Measurements from ENCODE around the gene GP2. TPM values are rescaled to one million over a fixed set of nuclear protein-coding genes. Genes with fewer than 3 reads are reported as not detected.

GP2 gene
- total RNA-seq, 1 donor from 2014 or later, result not detected

DNA sequence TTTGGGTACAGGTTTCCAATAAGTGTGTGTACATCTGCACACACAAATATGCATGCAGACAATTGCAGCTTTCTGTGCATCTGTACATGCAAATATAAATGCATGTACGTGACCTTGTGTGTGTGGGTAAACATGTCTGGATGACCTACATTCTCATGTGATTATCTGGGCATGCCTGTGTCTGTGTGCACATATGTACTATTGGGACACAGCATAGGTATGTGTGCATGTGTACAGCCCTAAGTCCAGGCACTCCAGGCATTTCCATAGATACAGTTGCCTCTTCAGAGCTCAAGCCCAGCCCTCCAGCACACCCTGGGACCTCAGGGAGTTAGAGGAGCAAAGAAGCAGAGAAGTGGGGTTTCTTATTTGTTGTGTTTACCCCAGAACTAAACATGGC, 7.1 kb upstream of the GP2 start:
- Mint-ChIP-seq H3K27ac (ENCODE audit: unreplicated experiment) (no peak overlapping the region), H3K9me3 (ENCODE audit: unreplicated experiment) (no peaks in the 10 kb centered on the region), H3K4me1 (ENCODE audit: unreplicated experiment) (no peaks in the 10 kb centered on the region), H3K27me3 (ENCODE audit: unreplicated experiment) (peaks cover 3% of the 10 kb centered on the region), H3K36me3 (ENCODE audit: low read depth, unreplicated experiment) (no peaks in the 10 kb centered on the region), H3K4me3 (ENCODE audit: unreplicated experiment) (no peak overlapping the region)
- no peak for DNase-seq (ENCODE audit: low spot score)
- TF ChIP-seq, protein P1, sequence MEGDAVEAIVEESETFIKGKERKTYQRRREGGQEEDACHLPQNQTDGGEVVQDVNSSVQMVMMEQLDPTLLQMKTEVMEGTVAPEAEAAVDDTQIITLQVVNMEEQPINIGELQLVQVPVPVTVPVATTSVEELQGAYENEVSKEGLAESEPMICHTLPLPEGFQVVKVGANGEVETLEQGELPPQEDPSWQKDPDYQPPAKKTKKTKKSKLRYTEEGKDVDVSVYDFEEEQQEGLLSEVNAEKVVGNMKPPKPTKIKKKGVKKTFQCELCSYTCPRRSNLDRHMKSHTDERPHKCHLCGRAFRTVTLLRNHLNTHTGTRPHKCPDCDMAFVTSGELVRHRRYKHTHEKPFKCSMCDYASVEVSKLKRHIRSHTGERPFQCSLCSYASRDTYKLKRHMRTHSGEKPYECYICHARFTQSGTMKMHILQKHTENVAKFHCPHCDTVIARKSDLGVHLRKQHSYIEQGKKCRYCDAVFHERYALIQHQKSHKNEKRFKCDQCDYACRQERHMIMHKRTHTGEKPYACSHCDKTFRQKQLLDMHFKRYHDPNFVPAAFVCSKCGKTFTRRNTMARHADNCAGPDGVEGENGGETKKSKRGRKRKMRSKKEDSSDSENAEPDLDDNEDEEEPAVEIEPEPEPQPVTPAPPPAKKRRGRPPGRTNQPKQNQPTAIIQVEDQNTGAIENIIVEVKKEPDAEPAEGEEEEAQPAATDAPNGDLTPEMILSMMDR (IDR thresholded peaks at IDR 0.05; ENCODE audit: unreplicated experiment), result no peak

- H3K27ac Mint-ChIP-seq (ENCODE audit: unreplicated experiment), result no peak overlapping the region
- no peaks in the 10 kb centered on the region for H3K4me1 Mint-ChIP-seq (ENCODE audit: unreplicated experiment)
- no peak for DNase-seq (ENCODE audit: low spot score)
- TF ChIP-seq, protein P1 (IDR thresholded peaks at IDR 0.05; ENCODE audit: unreplicated experiment), result no peak
- H3K36me3 Mint-ChIP-seq (ENCODE audit: low read depth, unreplicated experiment), result no peaks in the 10 kb centered on the region
- H3K9me3 Mint-ChIP-seq (ENCODE audit: unreplicated experiment), result no peaks in the 10 kb centered on the region
- peaks cover 4% of the 10 kb centered on the region for H3K27me3 Mint-ChIP-seq (ENCODE audit: unreplicated experiment)
- no peak overlapping the region for H3K4me3 Mint-ChIP-seq (ENCODE audit: unreplicated experiment)
These were observed 5.8 kb upstream of the GP2 start for GRCh38 chr16:20333120-20333519.

DNA sequence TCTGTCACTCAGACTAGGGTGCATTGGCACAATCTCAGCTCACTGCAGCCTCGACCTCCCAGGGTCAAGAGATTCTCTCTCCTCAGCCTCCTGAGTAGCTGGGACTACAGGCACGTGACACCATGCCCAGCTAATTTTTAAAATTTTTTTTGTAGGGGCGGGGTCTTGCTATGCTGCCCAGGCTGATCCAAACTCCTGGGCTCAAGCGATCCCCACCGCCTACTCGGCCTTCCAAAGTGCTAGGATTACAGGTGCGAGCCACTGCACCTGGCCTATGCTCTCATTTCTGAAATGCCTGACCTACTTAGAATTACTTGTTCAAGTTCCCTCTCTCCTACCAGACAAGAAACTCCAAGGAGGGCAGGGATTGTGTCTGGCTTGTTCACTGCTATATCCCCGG, 5.1 kb upstream of the GP2 start:
- H3K36me3 Mint-ChIP-seq (ENCODE audit: low read depth, unreplicated experiment), result no peaks in the 10 kb centered on the region
- no peak overlapping the region for H3K27ac Mint-ChIP-seq (ENCODE audit: unreplicated experiment)
- H3K27me3 Mint-ChIP-seq (ENCODE audit: unreplicated experiment), result peaks cover 4% of the 10 kb centered on the region
- no peaks in the 10 kb centered on the region for H3K9me3 Mint-ChIP-seq (ENCODE audit: unreplicated experiment)
- TF ChIP-seq, protein P1 (IDR thresholded peaks at IDR 0.05; ENCODE audit: unreplicated experiment), result no peak
- no peak overlapping the region for H3K4me3 Mint-ChIP-seq (ENCODE audit: unreplicated experiment)
- DNase-seq (ENCODE audit: low spot score), result no peak
- H3K4me1 Mint-ChIP-seq (ENCODE audit: unreplicated experiment), result no peaks in the 10 kb centered on the region

DNA sequence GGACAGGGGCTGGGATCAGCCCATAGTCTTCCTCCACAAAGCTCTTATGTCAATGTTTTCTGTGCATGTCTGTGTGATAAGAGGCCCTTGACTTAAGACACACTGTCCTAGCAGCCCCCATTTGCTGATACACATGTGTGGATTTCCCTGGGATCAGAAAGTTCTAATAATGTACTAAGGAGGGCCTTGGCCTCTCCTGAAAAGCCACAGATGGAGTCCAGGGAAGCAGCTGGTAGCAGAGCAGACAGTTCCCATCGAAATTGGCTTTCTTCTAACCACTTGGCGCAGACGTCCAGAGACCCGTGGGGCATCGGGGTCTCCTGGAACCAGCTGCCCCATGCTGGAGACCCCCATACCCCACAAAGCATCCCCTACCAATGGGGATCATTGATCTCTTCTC, 4.3 kb upstream of the GP2 start:
- H3K36me3 Mint-ChIP-seq (ENCODE audit: low read depth, unreplicated experiment), result no peaks in the 10 kb centered on the region
- no peaks in the 10 kb centered on the region for H3K9me3 Mint-ChIP-seq (ENCODE audit: unreplicated experiment)
- TF ChIP-seq, protein P1 (IDR thresholded peaks at IDR 0.05; ENCODE audit: unreplicated experiment), result no peak
- no peak overlapping the region for H3K27ac Mint-ChIP-seq (ENCODE audit: unreplicated experiment)
- DNase-seq (ENCODE audit: low spot score), result no peak
- peaks cover 4% of the 10 kb centered on the region for H3K27me3 Mint-ChIP-seq (ENCODE audit: unreplicated experiment)
- H3K4me3 Mint-ChIP-seq (ENCODE audit: unreplicated experiment), result no peak overlapping the region
- H3K4me1 Mint-ChIP-seq (ENCODE audit: unreplicated experiment), result no peaks in the 10 kb centered on the region

DNA sequence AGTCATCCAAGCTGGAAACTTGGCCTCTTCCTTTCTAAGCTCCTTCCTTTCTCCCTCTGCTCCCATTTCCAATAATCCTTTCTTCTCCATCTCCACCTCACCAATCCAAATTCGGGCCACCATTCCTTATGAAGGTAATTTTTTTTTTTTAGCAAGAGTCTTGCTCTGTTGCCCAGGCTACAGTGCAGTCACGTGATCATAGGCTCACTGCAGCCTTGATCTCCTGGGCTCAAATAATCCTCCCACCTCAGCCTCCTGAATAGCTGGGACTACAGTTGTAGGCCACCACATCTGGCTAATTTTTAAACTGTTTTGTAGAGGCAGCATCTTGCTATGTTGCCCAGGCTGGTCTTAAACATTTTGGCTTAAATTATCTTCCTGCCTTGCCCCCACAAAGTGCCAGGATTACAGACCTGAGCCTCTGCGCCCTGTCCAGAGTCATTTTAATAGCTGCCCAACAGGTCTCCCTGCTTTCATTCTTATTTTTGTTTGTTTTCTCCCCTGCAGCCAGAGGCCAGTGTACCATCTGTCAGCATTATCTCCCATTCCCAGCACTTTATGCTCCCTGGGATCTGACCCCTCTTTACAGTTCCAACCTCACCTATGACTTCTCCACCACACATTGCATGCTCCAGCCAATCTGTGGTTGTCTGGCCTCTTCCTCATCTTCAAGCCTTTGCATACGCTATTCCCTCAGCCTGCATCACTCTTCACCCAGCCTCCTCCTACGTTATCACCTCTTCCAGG, 2.3 kb upstream of the GP2 start:
- no peak for DNase-seq (ENCODE audit: low spot score)
- Mint-ChIP-seq H3K27ac (ENCODE audit: unreplicated experiment) (no peak overlapping the region), H3K4me1 (ENCODE audit: unreplicated experiment) (no peaks in the 10 kb centered on the region), H3K36me3 (ENCODE audit: low read depth, unreplicated experiment) (no peaks in the 10 kb centered on the region), H3K9me3 (ENCODE audit: unreplicated experiment) (no peaks in the 10 kb centered on the region), H3K4me3 (ENCODE audit: unreplicated experiment) (no peak overlapping the region), H3K27me3 (ENCODE audit: unreplicated experiment) (peaks cover 1% of the 10 kb centered on the region)
- TF ChIP-seq, protein P1 (IDR thresholded peaks at IDR 0.05; ENCODE audit: unreplicated experiment), result no peak

All from endothelial cell (in vitro differentiated cells).